WTC11 (cell line): Measurements from ENCODE around the gene NCAM2. TPM values are rescaled to one million over a fixed set of nuclear protein-coding genes. Genes with fewer than 3 reads are reported as not detected.

ENCODE experiments used
- ATAC-seq: fragments of 200-7000 bp; cut with Tn5 transposase; 2 replicates; pipeline ENCODE4 v1.10.0; 2021; ENCODE audit warnings: mild to moderate bottlenecking, moderate library complexity
- CTCF ChIA-PET: fragments of 300-600 bp; sonication (Branson Sonifier 250); formaldehyde crosslinking; loops from one replicate; lab custom pipeline; 2021; ENCODE audit warnings: antibody characterized with exemption; lab: Charles Lee
- POLR2A ChIA-PET: fragments of 350-600 bp; sonication (Branson Sonifier 250); formaldehyde crosslinking; loops from one replicate; lab custom pipeline; 2021; ENCODE audit warnings: antibody characterized with exemption; lab: Charles Lee
- DNase-seq: peaks from one replicate; pipeline ENCODE4 v3.0.0; 2021; ENCODE audit warnings: low spot score
- H3K27ac Mint-ChIP-seq: 2 replicates; pipeline ENCODE4 v1.8.0; 2021; ENCODE audit warnings: mixed read lengths
- H3K27me3 Mint-ChIP-seq: 2 replicates; pipeline ENCODE4 v1.8.0; 2021; ENCODE audit warnings: low read depth, mild to moderate bottlenecking, moderate library complexity, mixed read lengths
- H3K36me3 Mint-ChIP-seq: 2 replicates; pipeline ENCODE4 v1.8.0; 2021; ENCODE audit warnings: mixed read lengths
- H3K4me1 Mint-ChIP-seq: 2 replicates; pipeline ENCODE4 v1.8.0; 2022; ENCODE audit warnings: mixed read lengths
- H3K4me3 Mint-ChIP-seq: 2 replicates; pipeline ENCODE4 v1.8.0; 2021; ENCODE audit warnings: mild to moderate bottlenecking, moderate library complexity, mixed read lengths
- H3K9me3 Mint-ChIP-seq: 2 replicates; pipeline ENCODE4 v1.8.0; 2021; ENCODE audit warnings: mixed read lengths
- ARID4B ChIP-seq: sonication (generic); formaldehyde crosslinking; IDR thresholded peaks from 2 replicates; pipeline ENCODE4 v1.8.0; 2023; ENCODE audit warnings: missing genetic modification reagents, mild to moderate bottlenecking, borderline replicate concordance
- ATF1 ChIP-seq: sonication (generic); formaldehyde crosslinking; IDR thresholded peaks from 2 replicates; pipeline ENCODE4 v1.8.1; 2023; ENCODE audit warnings: mild to moderate bottlenecking, moderate library complexity, missing genetic modification reagents
- CREM ChIP-seq: sonication (generic); formaldehyde crosslinking; IDR thresholded peaks from 2 replicates; pipeline ENCODE4 v1.8.1; 2022; ENCODE audit warnings: mild to moderate bottlenecking, missing genetic modification reagents, moderate library complexity
- E2F4 ChIP-seq: sonication (generic); formaldehyde crosslinking; IDR thresholded peaks from 2 replicates; pipeline ENCODE4 v1.8.1; 2022; ENCODE audit warnings: low read depth, mild to moderate bottlenecking, moderate library complexity, missing genetic modification reagents, borderline replicate concordance
- ELF4 ChIP-seq: sonication (generic); formaldehyde crosslinking; IDR thresholded peaks from 2 replicates; pipeline ENCODE4 v1.8.1; 2022; ENCODE audit warnings: low read depth, mild to moderate bottlenecking, moderate library complexity, missing genetic modification reagents
- ETV6 ChIP-seq: sonication (generic); formaldehyde crosslinking; IDR thresholded peaks from 2 replicates; pipeline ENCODE4 v1.8.1; 2022; ENCODE audit warnings: mild to moderate bottlenecking, missing genetic modification reagents
- MYBL2 ChIP-seq: sonication (generic); formaldehyde crosslinking; IDR thresholded peaks from 2 replicates; pipeline ENCODE4 v1.8.1; 2023; ENCODE audit warnings: mild to moderate bottlenecking, moderate library complexity, missing genetic modification reagents
- NR2C2 ChIP-seq: sonication (generic); formaldehyde crosslinking; IDR thresholded peaks from 2 replicates; pipeline ENCODE4 v1.8.0; 2022; ENCODE audit warnings: mild to moderate bottlenecking, missing genetic modification reagents
- NR3C1 ChIP-seq: sonication (generic); formaldehyde crosslinking; conservative IDR thresholded peaks from 2 replicates; pipeline ENCODE4 v1.8.1; 2023; ENCODE audit warnings: low read depth, mild to moderate bottlenecking, missing genetic modification reagents
- RORB ChIP-seq: fragments of 250-450 bp; sonication (Bioruptor Pico); IDR thresholded peaks from 2 replicates; pipeline ENCODE4 v1.9.0; 2021; ENCODE audit warnings: mild to moderate bottlenecking
- SP1 ChIP-seq: sonication (generic); formaldehyde crosslinking; conservative IDR thresholded peaks from 2 replicates; pipeline ENCODE4 v1.8.1; 2022; ENCODE audit warnings: missing genetic modification reagents
- TP53 ChIP-seq: sonication (generic); formaldehyde crosslinking; IDR thresholded peaks from 2 replicates; pipeline ENCODE4 v1.8.1; 2023; ENCODE audit warnings: mild to moderate bottlenecking, missing genetic modification reagents
- ZBTB21 ChIP-seq: sonication (generic); formaldehyde crosslinking; IDR thresholded peaks from 2 replicates; pipeline ENCODE4 v1.8.1; 2023; ENCODE audit warnings: mild to moderate bottlenecking, missing genetic modification reagents, borderline replicate concordance
- ZNF138 ChIP-seq: sonication (generic); formaldehyde crosslinking; conservative IDR thresholded peaks from 2 replicates; pipeline ENCODE4 v1.8.1; 2022; ENCODE audit warnings: mild to moderate bottlenecking, moderate library complexity, missing genetic modification reagents
- ZNF396 ChIP-seq: fragments of 250-450 bp; sonication (Bioruptor Pico); IDR thresholded peaks from 2 replicates; pipeline ENCODE4 v1.8.0; 2021; ENCODE audit warnings: mild to moderate bottlenecking, moderate library complexity, borderline replicate concordance
- total RNA-seq: library from RNA; stranded (reverse); gene quantifications from 3 replicates; pipeline ENCODE4 v1.2.3, GENCODE V29; 2021
- TF ChIP-seq, protein P1 (sequence below): sonication (generic); formaldehyde crosslinking; IDR thresholded peaks from 2 replicates; pipeline ENCODE4 v1.8.0; 2022; ENCODE audit warnings: mild to moderate bottlenecking, missing genetic modification reagents
- TF ChIP-seq, protein P2 (sequence below): sonication (generic); formaldehyde crosslinking; IDR thresholded peaks from 2 replicates; pipeline ENCODE4 v1.8.1; 2023; ENCODE audit warnings: mild to moderate bottlenecking, missing genetic modification reagents, borderline replicate concordance
- TF ChIP-seq, protein P3 (sequence below): fragments of 250-450 bp; sonication (Bioruptor Pico); IDR thresholded peaks from 2 replicates; pipeline ENCODE4 v1.8.0; 2021; ENCODE audit warnings: mild to moderate bottlenecking
- TF ChIP-seq, protein P4 (sequence below): sonication (generic); formaldehyde crosslinking; IDR thresholded peaks from 2 replicates; pipeline ENCODE4 v1.8.1; 2023; ENCODE audit warnings: mild to moderate bottlenecking, missing genetic modification reagents
- TF ChIP-seq, protein P5 (sequence below): sonication (generic); formaldehyde crosslinking; IDR thresholded peaks from 2 replicates; pipeline ENCODE4 v1.8.0; 2022; ENCODE audit warnings: mild to moderate bottlenecking, missing genetic modification reagents

NCAM2 gene
- total RNA-seq, 1 experiment from 2014 or later = 1.6 TPM

DNA sequence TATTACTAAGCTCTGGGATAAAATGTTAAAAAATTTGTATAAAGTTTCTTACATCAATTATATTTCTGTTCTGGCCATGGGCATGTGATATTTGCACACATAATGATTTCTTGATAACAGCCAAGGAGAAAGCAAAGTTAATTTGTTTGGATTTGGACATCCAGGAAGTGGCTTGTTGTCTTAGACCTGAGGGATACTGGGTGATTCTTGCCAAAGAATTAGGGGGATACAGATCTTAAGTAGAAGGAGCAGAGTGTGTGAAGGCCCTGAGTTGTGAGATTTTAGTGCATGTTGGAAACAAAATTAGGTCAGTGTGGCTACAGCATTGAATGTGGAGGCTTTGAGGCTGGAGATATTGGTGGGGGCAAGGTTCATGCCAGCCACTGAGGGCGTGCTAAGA is 65.6 kb downstream of the NCAM2 start (continued):
- TF ChIP-seq SP1 (CRISPR knock-in tag) = no peak
- TF ChIP-seq ATF1 (CRISPR knock-in tag) = no peak
- TF ChIP-seq RORB = no peak

DNA sequence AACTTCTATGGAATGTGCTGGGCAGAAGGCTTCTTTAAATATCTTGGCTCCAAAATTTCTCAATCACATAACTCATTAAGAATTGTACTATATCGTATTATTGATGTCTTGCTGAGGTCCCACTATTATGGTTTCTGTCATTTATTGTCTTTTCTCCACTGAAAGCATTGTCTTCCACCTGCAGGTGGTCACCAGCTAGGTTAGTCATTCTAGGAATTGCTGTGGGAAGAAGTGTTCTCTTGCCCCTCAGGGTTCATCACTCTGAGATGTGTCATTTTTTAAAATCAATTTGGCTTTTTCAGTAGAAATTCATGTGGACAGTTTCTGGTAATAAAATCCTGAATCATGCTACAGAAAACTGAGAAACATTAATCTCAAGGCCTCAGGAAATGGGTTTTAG is 66.1 kb downstream of the NCAM2 start:
- no peak for DNase-seq
- Mint-ChIP-seq H3K4me3 (no peak overlapping the region), H3K27ac (no peak overlapping the region), H3K36me3 (no peaks in the 10 kb centered on the region), H3K9me3 (no peaks in the 10 kb centered on the region), H3K27me3 (no peaks in the 10 kb centered on the region), H3K4me1 (peaks cover 17% of the 10 kb centered on the region)
- POLR2A ChIA-PET = no interaction called here
- CTCF ChIA-PET = interaction anchor here (0.7 kb wide), 1 partner anchor 60 kb away, joined by 4 read pairs; no protein-coding TSS in a partner anchor
- no peak for ATAC-seq
- TF ChIP-seq, protein P1, sequence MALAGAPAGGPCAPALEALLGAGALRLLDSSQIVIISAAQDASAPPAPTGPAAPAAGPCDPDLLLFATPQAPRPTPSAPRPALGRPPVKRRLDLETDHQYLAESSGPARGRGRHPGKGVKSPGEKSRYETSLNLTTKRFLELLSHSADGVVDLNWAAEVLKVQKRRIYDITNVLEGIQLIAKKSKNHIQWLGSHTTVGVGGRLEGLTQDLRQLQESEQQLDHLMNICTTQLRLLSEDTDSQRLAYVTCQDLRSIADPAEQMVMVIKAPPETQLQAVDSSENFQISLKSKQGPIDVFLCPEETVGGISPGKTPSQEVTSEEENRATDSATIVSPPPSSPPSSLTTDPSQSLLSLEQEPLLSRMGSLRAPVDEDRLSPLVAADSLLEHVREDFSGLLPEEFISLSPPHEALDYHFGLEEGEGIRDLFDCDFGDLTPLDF = no peak
- TF ChIP-seq, protein P2, sequence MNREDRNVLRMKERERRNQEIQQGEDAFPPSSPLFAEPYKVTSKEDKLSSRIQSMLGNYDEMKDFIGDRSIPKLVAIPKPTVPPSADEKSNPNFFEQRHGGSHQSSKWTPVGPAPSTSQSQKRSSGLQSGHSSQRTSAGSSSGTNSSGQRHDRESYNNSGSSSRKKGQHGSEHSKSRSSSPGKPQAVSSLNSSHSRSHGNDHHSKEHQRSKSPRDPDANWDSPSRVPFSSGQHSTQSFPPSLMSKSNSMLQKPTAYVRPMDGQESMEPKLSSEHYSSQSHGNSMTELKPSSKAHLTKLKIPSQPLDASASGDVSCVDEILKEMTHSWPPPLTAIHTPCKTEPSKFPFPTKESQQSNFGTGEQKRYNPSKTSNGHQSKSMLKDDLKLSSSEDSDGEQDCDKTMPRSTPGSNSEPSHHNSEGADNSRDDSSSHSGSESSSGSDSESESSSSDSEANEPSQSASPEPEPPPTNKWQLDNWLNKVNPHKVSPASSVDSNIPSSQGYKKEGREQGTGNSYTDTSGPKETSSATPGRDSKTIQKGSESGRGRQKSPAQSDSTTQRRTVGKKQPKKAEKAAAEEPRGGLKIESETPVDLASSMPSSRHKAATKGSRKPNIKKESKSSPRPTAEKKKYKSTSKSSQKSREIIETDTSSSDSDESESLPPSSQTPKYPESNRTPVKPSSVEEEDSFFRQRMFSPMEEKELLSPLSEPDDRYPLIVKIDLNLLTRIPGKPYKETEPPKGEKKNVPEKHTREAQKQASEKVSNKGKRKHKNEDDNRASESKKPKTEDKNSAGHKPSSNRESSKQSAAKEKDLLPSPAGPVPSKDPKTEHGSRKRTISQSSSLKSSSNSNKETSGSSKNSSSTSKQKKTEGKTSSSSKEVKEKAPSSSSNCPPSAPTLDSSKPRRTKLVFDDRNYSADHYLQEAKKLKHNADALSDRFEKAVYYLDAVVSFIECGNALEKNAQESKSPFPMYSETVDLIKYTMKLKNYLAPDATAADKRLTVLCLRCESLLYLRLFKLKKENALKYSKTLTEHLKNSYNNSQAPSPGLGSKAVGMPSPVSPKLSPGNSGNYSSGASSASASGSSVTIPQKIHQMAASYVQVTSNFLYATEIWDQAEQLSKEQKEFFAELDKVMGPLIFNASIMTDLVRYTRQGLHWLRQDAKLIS (CRISPR knock-in tag) = no peak
- TF ChIP-seq MYBL2 (no peak), SP1 (CRISPR knock-in tag) (no peak), CREM (no peak), NR2C2 (CRISPR knock-in tag) (no peak), ETV6 (CRISPR knock-in tag) (no peak), E2F4 (CRISPR knock-in tag) (no peak), TP53 (no peak), ZNF138 (CRISPR knock-in tag) (no peak), ZNF396 (CRISPR knock-in tag) (no peak), ARID4B (CRISPR knock-in tag) (no peak), ELF4 (CRISPR knock-in tag) (no peak), NR3C1 (CRISPR knock-in tag) (no peak), ZBTB21 (no peak)
- TF ChIP-seq, protein P3, sequence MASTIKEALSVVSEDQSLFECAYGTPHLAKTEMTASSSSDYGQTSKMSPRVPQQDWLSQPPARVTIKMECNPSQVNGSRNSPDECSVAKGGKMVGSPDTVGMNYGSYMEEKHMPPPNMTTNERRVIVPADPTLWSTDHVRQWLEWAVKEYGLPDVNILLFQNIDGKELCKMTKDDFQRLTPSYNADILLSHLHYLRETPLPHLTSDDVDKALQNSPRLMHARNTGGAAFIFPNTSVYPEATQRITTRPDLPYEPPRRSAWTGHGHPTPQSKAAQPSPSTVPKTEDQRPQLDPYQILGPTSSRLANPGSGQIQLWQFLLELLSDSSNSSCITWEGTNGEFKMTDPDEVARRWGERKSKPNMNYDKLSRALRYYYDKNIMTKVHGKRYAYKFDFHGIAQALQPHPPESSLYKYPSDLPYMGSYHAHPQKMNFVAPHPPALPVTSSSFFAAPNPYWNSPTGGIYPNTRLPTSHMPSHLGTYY (CRISPR knock-in tag) = no peak
- TF ChIP-seq, protein P4, sequence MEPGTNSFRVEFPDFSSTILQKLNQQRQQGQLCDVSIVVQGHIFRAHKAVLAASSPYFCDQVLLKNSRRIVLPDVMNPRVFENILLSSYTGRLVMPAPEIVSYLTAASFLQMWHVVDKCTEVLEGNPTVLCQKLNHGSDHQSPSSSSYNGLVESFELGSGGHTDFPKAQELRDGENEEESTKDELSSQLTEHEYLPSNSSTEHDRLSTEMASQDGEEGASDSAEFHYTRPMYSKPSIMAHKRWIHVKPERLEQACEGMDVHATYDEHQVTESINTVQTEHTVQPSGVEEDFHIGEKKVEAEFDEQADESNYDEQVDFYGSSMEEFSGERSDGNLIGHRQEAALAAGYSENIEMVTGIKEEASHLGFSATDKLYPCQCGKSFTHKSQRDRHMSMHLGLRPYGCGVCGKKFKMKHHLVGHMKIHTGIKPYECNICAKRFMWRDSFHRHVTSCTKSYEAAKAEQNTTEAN (CRISPR knock-in tag) = no peak
- TF ChIP-seq, protein P5, sequence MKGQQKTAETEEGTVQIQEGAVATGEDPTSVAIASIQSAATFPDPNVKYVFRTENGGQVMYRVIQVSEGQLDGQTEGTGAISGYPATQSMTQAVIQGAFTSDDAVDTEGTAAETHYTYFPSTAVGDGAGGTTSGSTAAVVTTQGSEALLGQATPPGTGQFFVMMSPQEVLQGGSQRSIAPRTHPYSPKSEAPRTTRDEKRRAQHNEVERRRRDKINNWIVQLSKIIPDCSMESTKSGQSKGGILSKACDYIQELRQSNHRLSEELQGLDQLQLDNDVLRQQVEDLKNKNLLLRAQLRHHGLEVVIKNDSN (CRISPR knock-in tag) = no peak
